DOHH2 (cell line): ENCODE results near the gene DYRK1B.

Experiments
- H3F3A ChIP-seq: fragments of 200-600 bp; sonication (generic), shearing (Covaris generic); 2 replicates; pipeline ENCODE4 v1.6.0; 2016; ENCODE audit warnings: antibody characterized with exemption, mild to moderate bottlenecking; ENCODE audit not compliant: control insufficient read depth, insufficient read depth
- H3K27ac ChIP-seq: fragments of 200-600 bp; sonication (generic); 2 replicates; pipeline ENCODE4 v1.5.1; 2014; ENCODE audit warnings: low read depth, mild to moderate bottlenecking, low read length, moderate library complexity
- H3K27me3 ChIP-seq: fragments of 200-600 bp; sonication (generic); 2 replicates; pipeline ENCODE4 v1.6.1; 2014; ENCODE audit warnings: mild to moderate bottlenecking, low read length, mixed read lengths; ENCODE audit not compliant: control insufficient read depth
- H3K36me3 ChIP-seq: fragments of 200-600 bp; sonication (generic); 2 replicates; pipeline ENCODE4 v1.6.1; 2014; ENCODE audit warnings: mild to moderate bottlenecking, low read length, moderate library complexity, mixed read lengths; ENCODE audit not compliant: control insufficient read depth
- H3K4me1 ChIP-seq: fragments of 200-600 bp; sonication (generic); 2 replicates; pipeline ENCODE4 v1.6.1; 2014; ENCODE audit warnings: mild to moderate bottlenecking, low read length, mixed read lengths; ENCODE audit not compliant: control insufficient read depth
- H3K4me2 ChIP-seq: fragments of 200-600 bp; sonication (generic); 2 replicates; pipeline ENCODE4 v1.6.0; 2014; ENCODE audit warnings: mild to moderate bottlenecking, low read length, moderate library complexity
- H3K4me3 ChIP-seq: fragments of 200-600 bp; sonication (generic); 2 replicates; pipeline ENCODE4 v1.5.1; 2014; ENCODE audit warnings: mild to moderate bottlenecking, low read length, mixed read lengths
- H3K79me2 ChIP-seq: fragments of 200-600 bp; sonication (generic); 2 replicates; pipeline ENCODE4 v1.6.1; 2014; ENCODE audit warnings: mild to moderate bottlenecking, low read length, mixed read lengths; ENCODE audit not compliant: control insufficient read depth
- H3K9me2 ChIP-seq: fragments of 200-600 bp; sonication (generic); replicated peaks from 2 replicates; pipeline ENCODE4 v1.6.1; 2014; ENCODE audit warnings: mild to moderate bottlenecking, low read length, mixed read lengths; ENCODE audit not compliant: control insufficient read depth
- H3K9me3 ChIP-seq: fragments of 200-600 bp; sonication (generic); 2 replicates; pipeline ENCODE4 v1.6.1; 2014; ENCODE audit warnings: antibody characterized with exemption, low read length, mixed read lengths; ENCODE audit not compliant: control insufficient read depth, insufficient read depth
- H4K20me1 ChIP-seq: fragments of 200-600 bp; sonication (generic); 2 replicates; pipeline ENCODE4 v1.6.0; 2014; ENCODE audit warnings: low read depth, mild to moderate bottlenecking, antibody characterized with exemption, low read length, moderate library complexity; ENCODE audit not compliant: control insufficient read depth, insufficient read depth
- EZH2phosphoT487 ChIP-seq: fragments of 200-600 bp; sonication (generic); IDR thresholded peaks from 2 replicates; pipeline ENCODE4 v1.6.1; 2017; ENCODE audit warnings: borderline replicate concordance, mild to moderate bottlenecking, antibody characterized with exemption, low read length, moderate library complexity, mixed read lengths
- TF ChIP-seq, protein P1 (sequence below): fragments of 200-600 bp; sonication (generic); IDR thresholded peaks from one replicate; pipeline ENCODE4 v1.5.1; 2014; ENCODE audit warnings: antibody characterized with exemption, mild to moderate bottlenecking, low read depth, low read length; ENCODE audit not compliant: poor library complexity, severe bottlenecking

Gene DYRK1B

DNA sequence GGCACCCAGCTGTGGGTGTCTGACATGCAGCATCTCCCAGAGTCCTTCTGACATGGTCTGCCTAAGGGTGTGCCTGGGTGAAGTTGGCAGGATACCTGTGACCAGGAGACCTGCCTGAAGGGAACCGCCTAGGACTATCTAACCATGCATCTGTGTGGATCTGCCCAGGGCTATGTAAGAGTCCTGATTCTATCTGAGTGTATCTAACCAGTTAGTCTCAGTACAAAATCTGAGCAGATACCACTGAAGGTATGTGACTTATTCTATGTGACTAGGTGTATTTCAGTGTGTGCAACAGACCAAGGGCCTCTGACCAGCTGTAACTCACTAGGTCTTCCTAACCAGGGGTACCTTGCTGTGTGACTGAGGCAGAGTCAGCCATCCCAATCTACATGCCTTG is 40.4 kb upstream of the DYRK1B start:
- Histone ChIP-seq H3K4me3 (no peak overlapping the region), H3K27me3 (no peaks in the 10 kb centered on the region), H3K79me2 (no peaks in the 10 kb centered on the region)

DNA sequence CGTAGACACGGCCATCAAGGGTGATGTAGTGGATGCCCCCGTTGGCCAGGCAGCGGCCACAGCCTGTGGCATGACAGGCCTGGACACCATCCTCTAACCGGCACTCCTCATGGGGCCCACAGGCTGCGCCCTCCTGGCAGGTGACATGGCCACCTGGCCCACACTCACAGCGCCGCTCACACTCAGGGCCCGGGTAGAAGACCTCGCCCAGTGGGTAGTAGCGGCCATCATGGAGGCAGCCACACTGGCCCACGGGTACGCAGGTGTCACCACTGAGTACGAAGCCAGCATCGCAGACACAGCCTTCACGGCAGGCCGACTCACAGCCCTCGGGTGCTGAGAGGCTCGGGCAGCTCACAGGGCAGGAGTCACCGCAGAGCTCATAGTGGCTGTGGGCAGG is 39.4 kb upstream of the DYRK1B start:
- no peaks in the 10 kb centered on the region for H3K9me2 ChIP-seq
- no peak for TF ChIP-seq EZH2phosphoT487
- TF ChIP-seq, protein P1, sequence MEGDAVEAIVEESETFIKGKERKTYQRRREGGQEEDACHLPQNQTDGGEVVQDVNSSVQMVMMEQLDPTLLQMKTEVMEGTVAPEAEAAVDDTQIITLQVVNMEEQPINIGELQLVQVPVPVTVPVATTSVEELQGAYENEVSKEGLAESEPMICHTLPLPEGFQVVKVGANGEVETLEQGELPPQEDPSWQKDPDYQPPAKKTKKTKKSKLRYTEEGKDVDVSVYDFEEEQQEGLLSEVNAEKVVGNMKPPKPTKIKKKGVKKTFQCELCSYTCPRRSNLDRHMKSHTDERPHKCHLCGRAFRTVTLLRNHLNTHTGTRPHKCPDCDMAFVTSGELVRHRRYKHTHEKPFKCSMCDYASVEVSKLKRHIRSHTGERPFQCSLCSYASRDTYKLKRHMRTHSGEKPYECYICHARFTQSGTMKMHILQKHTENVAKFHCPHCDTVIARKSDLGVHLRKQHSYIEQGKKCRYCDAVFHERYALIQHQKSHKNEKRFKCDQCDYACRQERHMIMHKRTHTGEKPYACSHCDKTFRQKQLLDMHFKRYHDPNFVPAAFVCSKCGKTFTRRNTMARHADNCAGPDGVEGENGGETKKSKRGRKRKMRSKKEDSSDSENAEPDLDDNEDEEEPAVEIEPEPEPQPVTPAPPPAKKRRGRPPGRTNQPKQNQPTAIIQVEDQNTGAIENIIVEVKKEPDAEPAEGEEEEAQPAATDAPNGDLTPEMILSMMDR = no peak
- H3K4me2 ChIP-seq = no peak overlapping the region
- no peaks in the 10 kb centered on the region for H3F3A ChIP-seq
- H3K9me3 ChIP-seq = no peaks in the 10 kb centered on the region
- no peaks in the 10 kb centered on the region for H3K4me1 ChIP-seq
- no peak overlapping the region for H3K27ac ChIP-seq
- H3K27me3 ChIP-seq = no peaks in the 10 kb centered on the region
- H3K79me2 ChIP-seq = no peaks in the 10 kb centered on the region
- no peaks in the 10 kb centered on the region for H4K20me1 ChIP-seq
- H3K36me3 ChIP-seq = no peaks in the 10 kb centered on the region
- no peak overlapping the region for H3K4me3 ChIP-seq

More for the DNA sequence above, 40.4 kb upstream of the DYRK1B start:
- TF ChIP-seq EZH2phosphoT487 = no peak
- TF ChIP-seq, protein P1 = no peak
- no peaks in the 10 kb centered on the region for H3K9me3 ChIP-seq
- no peaks in the 10 kb centered on the region for H3K36me3 ChIP-seq
- H3F3A ChIP-seq = no peaks in the 10 kb centered on the region
- H3K9me2 ChIP-seq = no peaks in the 10 kb centered on the region
- H3K27ac ChIP-seq = no peak overlapping the region
- H3K4me2 ChIP-seq = no peak overlapping the region
- no peaks in the 10 kb centered on the region for H4K20me1 ChIP-seq
- H3K4me1 ChIP-seq = no peaks in the 10 kb centered on the region

DNA sequence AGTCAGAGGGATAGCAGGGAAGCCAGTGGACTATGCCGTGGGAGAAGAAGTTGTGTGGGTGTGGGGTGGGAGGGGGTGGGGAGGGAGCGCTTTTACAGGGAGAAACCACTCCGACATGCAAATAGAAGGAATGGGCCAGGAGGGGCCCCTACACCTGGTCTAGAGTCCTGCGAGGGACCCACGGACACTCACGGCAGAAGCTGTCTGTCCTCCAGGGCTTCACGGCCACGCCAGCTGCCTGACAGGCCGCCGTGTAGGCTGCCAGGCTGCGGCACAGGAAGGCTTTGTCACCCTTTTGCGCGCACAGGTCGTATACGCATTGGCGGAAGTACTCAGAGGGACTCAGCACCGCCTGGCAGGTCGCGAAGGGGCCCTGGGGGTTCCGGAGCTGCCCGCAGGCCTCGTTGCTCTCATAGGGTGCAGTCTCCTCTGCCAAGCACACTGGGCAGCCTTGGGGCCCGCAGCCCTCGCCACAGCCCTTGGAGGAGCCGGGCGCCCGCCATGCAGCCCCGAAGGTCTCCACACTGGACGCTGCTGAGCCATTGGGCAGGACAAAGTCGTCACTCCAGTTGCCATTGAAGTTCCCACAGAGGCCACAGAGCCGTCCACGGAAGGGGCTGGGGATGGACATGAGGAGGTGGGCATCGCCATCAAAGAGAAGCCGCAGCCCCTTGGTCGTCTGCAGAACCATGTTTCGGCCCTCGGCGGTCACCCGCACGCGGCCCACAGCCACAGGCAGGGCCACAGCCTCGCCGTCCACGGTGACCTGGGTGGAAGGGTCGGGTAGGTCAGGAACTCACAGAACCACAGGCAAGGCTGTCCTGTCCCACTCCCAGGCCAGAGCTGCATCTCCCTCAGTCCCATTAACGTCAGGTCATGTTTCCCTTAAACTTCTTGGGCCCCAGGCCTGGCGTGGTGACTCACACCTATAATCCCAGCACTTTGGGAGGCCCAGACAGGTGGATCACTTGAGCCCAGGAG is 38.2 kb upstream of the DYRK1B start:
- no peaks in the 10 kb centered on the region for H3K27me3 ChIP-seq
- no peaks in the 10 kb centered on the region for H3K79me2 ChIP-seq
- no peak for TF ChIP-seq EZH2phosphoT487
- TF ChIP-seq, protein P1 = no peak

More for the DNA sequence above, 38.2 kb upstream of the DYRK1B start:
- Histone ChIP-seq H3K4me2 (no peak overlapping the region), H3F3A (no peaks in the 10 kb centered on the region), H3K36me3 (no peaks in the 10 kb centered on the region), H4K20me1 (no peaks in the 10 kb centered on the region), H3K4me3 (no peak overlapping the region), H3K9me3 (no peaks in the 10 kb centered on the region), H3K4me1 (no peaks in the 10 kb centered on the region), H3K27ac (no peak overlapping the region), H3K9me2 (no peaks in the 10 kb centered on the region)
